SU-DHL-6 (cell line): ENCODE data around the gene MACC1.

Experiments
- H2AFZ ChIP-seq: fragments of 200-600 bp; sonication (generic); 2 replicates; pipeline ENCODE4 v1.6.1; 2014; ENCODE audit warnings: low read depth, mild to moderate bottlenecking, moderate library complexity, mixed read lengths, antibody characterized with exemption, low read length; ENCODE audit not compliant: severe bottlenecking
- H3F3A ChIP-seq: fragments of 200-600 bp; shearing (Covaris generic); 2 replicates; pipeline ENCODE4 v1.6.0; 2016; ENCODE audit warnings: antibody characterized with exemption, mild to moderate bottlenecking; ENCODE audit not compliant: insufficient read depth
- H3K27ac ChIP-seq: fragments of 200-600 bp; sonication (generic); 2 replicates; pipeline ENCODE4 v1.5.1; 2016; ENCODE audit warnings: low read depth, mild to moderate bottlenecking, low read length, moderate library complexity, mixed read lengths
- H3K27me3 ChIP-seq: fragments of 200-600 bp; sonication (generic), shearing (Covaris generic); 2 replicates; pipeline ENCODE4 v1.6.0; 2014; ENCODE audit warnings: mild to moderate bottlenecking, low read length
- H3K36me3 ChIP-seq: fragments of 200-600 bp; sonication (generic); 2 replicates; pipeline ENCODE4 v1.6.1; 2014; ENCODE audit warnings: mild to moderate bottlenecking, low read length, mixed read lengths
- H3K4me2 ChIP-seq: fragments of 300-600, 200-600 bp; shearing (Covaris generic), sonication (generic); 2 replicates; pipeline ENCODE4 v1.6.0; 2014; ENCODE audit warnings: low read length, low read depth, mild to moderate bottlenecking; ENCODE audit not compliant: poor library complexity, severe bottlenecking
- H3K4me3 ChIP-seq: fragments of 200-600 bp; sonication (generic); 2 replicates; pipeline ENCODE4 v1.5.1; 2014; ENCODE audit warnings: antibody characterized with exemption, low read length, mild to moderate bottlenecking, mixed read lengths; ENCODE audit not compliant: insufficient read depth, poor library complexity, severe bottlenecking
- H3K79me2 ChIP-seq: fragments of 200-600 bp; sonication (generic); 2 replicates; pipeline ENCODE4 v1.6.1; 2014; ENCODE audit warnings: mild to moderate bottlenecking, low read length, moderate library complexity; ENCODE audit not compliant: insufficient read depth
- H3K9ac ChIP-seq: fragments of 200-600 bp; sonication (generic); 2 replicates; pipeline ENCODE4 v1.7.0; 2014; ENCODE audit warnings: mild to moderate bottlenecking, low read length
- H3K9me2 ChIP-seq: fragments of 200-600 bp; sonication (generic); replicated peaks from 2 replicates; pipeline ENCODE4 v1.6.1; 2014; ENCODE audit warnings: low read length; ENCODE audit not compliant: insufficient read depth
- H3K9me3 ChIP-seq: fragments of 200-600 bp; sonication (generic); 2 replicates; pipeline ENCODE4 v1.6.1; 2014; ENCODE audit warnings: low read length, mixed read lengths; ENCODE audit not compliant: insufficient read depth
- H4K20me1 ChIP-seq: fragments of 200-600 bp; sonication (generic); 2 replicates; pipeline ENCODE4 v1.6.1; 2014; ENCODE audit warnings: low read depth, mild to moderate bottlenecking, antibody characterized with exemption, low read length, moderate library complexity, mixed read lengths
- EZH2phosphoT487 ChIP-seq: fragments of 200-600 bp; sonication (generic), shearing (Covaris generic); conservative IDR thresholded peaks from 2 replicates; pipeline ENCODE4 v1.6.1; 2018; ENCODE audit warnings: mild to moderate bottlenecking, antibody characterized with exemption, low read length, moderate library complexity, mixed read lengths
- TF ChIP-seq, protein P1 (sequence below): fragments of 200-600 bp; sonication (generic); IDR thresholded peaks from one replicate; pipeline ENCODE4 v1.5.1; 2017; ENCODE audit warnings: antibody characterized with exemption, mild to moderate bottlenecking, low read length, moderate library complexity; ENCODE audit not compliant: insufficient read depth, poor library complexity, severe bottlenecking

Gene MACC1

DNA sequence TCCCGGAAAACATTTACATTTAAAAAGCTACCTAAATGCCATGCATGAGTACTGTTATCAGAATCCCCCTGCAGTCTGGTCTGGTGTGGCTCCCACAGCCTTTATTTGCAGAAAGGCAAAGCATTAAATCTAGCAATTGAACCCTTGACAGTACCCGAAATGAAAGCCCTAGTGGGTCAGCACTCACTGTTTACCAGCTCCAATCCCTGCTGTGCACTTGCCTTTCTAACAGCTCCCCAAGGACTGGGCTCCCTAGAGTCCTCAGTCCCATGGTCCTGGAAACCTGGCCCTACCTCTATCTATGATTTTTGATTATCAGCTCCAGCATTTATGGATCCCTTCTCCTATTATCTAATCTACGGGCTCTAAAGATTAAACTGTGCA is 1.9 kb upstream of the MACC1 start:
- TF ChIP-seq EZH2phosphoT487, result no peak
- TF ChIP-seq, protein P1, sequence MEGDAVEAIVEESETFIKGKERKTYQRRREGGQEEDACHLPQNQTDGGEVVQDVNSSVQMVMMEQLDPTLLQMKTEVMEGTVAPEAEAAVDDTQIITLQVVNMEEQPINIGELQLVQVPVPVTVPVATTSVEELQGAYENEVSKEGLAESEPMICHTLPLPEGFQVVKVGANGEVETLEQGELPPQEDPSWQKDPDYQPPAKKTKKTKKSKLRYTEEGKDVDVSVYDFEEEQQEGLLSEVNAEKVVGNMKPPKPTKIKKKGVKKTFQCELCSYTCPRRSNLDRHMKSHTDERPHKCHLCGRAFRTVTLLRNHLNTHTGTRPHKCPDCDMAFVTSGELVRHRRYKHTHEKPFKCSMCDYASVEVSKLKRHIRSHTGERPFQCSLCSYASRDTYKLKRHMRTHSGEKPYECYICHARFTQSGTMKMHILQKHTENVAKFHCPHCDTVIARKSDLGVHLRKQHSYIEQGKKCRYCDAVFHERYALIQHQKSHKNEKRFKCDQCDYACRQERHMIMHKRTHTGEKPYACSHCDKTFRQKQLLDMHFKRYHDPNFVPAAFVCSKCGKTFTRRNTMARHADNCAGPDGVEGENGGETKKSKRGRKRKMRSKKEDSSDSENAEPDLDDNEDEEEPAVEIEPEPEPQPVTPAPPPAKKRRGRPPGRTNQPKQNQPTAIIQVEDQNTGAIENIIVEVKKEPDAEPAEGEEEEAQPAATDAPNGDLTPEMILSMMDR, result no peak
- Histone ChIP-seq H3K4me2 (peak overlapping the region; percentile 85), H2AFZ (peak overlapping the region; percentile 7), H3K9me3 (no peaks in the 10 kb centered on the region; the same call in 1 of the 2 replicates), H3F3A (peaks cover 42% of the 10 kb centered on the region), H3K9ac (peak overlapping the region; percentile 62), H4K20me1 (no peaks in the 10 kb centered on the region), H3K27me3 (no peaks in the 10 kb centered on the region), H3K9me2 (no peaks in the 10 kb centered on the region), H3K36me3 (peaks cover 4% of the 10 kb centered on the region; the same call in 1 of the 2 replicates), H3K79me2 (peaks cover 31% of the 10 kb centered on the region), H3K27ac (peak overlapping the region; percentile 95), H3K4me3 (peak overlapping the region; percentile 69)

DNA sequence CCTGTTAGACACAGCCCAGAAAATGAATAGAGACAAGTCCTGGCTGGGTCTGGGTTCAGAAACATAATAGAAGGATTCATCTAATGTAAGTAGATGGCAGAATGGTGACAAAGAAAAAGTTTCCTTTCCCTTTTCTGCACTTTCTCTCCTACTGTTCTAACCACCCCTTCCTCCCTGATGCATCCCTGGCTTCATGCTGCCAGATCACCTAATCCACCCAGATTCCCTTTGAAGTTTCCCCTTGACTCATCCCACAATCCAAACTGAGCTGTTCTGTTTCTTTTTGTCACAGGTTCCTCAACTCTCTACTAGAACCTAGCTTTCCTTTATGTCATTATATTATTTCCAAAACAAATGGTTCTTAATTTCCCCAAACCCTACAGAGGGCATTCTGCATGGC is 1.1 kb upstream of the MACC1 start:
- H3K27ac ChIP-seq, result peak overlapping the region; percentile 95

DNA sequence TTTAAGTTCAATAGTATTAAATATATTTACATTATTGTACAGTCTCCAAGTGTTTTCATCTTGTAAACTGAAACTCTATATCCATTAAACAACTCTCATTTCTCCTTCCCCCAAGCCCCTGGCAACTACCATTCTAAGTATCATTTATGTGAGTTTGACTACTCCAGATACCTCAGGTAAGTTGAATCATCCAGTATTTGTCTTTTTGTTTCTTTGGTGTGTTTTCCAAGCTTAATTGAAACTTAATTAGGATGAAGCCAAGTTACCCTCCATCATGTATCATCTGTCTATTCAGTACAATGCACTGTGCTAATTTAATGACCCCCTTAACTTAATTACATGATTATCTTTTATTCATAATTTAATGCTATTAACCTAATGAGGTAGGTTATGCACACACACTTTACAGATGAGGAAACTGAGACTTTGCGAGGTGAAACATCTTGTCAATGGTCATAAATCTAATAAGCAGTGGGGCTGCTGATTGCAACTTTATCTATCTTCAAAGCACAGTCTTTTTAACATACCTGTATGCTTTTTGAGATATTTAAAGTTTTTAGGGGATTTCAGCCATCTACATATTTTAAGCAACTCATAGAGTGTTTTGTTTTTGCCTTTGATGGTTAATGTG is 663 bp downstream of the MACC1 start:
- peaks cover 42% of the 10 kb centered on the region for H3F3A ChIP-seq
- peaks cover 22% of the 10 kb centered on the region for H3K36me3 ChIP-seq
- peak overlapping the region; percentile 15 for H2AFZ ChIP-seq
- H3K9me3 ChIP-seq, result no peaks in the 10 kb centered on the region; the same call in 1 of the 2 replicates
- H3K27me3 ChIP-seq, result no peaks in the 10 kb centered on the region
- H3K9ac ChIP-seq, result peak overlapping the region; percentile 62
- H3K9me2 ChIP-seq, result no peaks in the 10 kb centered on the region
- no peaks in the 10 kb centered on the region for H4K20me1 ChIP-seq
- H3K4me3 ChIP-seq, result peak overlapping the region; percentile 69
- H3K79me2 ChIP-seq, result peaks cover 57% of the 10 kb centered on the region
- peak overlapping the region; percentile 95 for H3K27ac ChIP-seq
- TF ChIP-seq, protein P1, result no peak
- no peak for TF ChIP-seq EZH2phosphoT487
- H3K4me2 ChIP-seq, result peak overlapping the region; percentile 85

More for the DNA sequence above, 1.1 kb upstream of the MACC1 start:
- Histone ChIP-seq H3F3A (peaks cover 42% of the 10 kb centered on the region), H3K79me2 (peaks cover 39% of the 10 kb centered on the region), H2AFZ (peak overlapping the region; percentile 7), H4K20me1 (no peaks in the 10 kb centered on the region), H3K4me3 (peak overlapping the region; percentile 69), H3K27me3 (no peaks in the 10 kb centered on the region), H3K36me3 (peaks cover 11% of the 10 kb centered on the region), H3K9me2 (no peaks in the 10 kb centered on the region), H3K4me2 (peak overlapping the region; percentile 85), H3K9ac (peak overlapping the region; percentile 62), H3K9me3 (no peaks in the 10 kb centered on the region; the same call in 1 of the 2 replicates)
- no peak for TF ChIP-seq EZH2phosphoT487
- TF ChIP-seq, protein P1, result no peak
